Tibial artery (tissue), 4 donors: ENCODE measurements around the gene NLRC5.
"Not testable (repeated sequence)": the region's sequence is repeated elsewhere in the genome, so short reads cannot be mapped to it uniquely, and the experiment has no call there.

ENCODE experiments used
- DNase-seq, 2 donors: peaks; one replicate each; pipeline ENCODE4 v3.0.0-alpha.2; 2019
- H3K27ac ChIP-seq, 2 donors: fragments of 200-600 bp; sonication (generic) in 1 of 2; 1 replicate in 1 of 2; 2 replicates in 1 of 2; pipeline ENCODE4 v1.5.1; 2018 to 2019; ENCODE audit warnings: mild to moderate bottlenecking in 1 of 2
- H3K27me3 ChIP-seq, 2 donors: fragments of 200-600 bp; sonication (generic) in 1 of 2; one replicate each; pipeline versions ENCODE4 v1.5.1 to v1.6.0; 2016 to 2019
- H3K36me3 ChIP-seq, 3 donors: fragments of 200-600 bp; sonication (generic) in 2 of 3; one replicate each; pipeline ENCODE4 v1.5.1; 2016 to 2019; ENCODE audit warnings: mild to moderate bottlenecking in 2 of 3
- H3K4me1 ChIP-seq, 4 donors: fragments of 200-600 bp; sonication (generic) in 2 of 4; 1 replicate in 3 of 4; 2 replicates in 1 of 4; pipeline ENCODE4 v1.5.1; 2016 to 2019
- H3K4me3 ChIP-seq, 2 donors: fragments of 200-600 bp; sonication (generic) in 1 of 2; 1 replicate in 1 of 2; 2 replicates in 1 of 2; pipeline ENCODE4 v1.5.1; 2018 to 2019; ENCODE audit warnings: mild to moderate bottlenecking in 2 of 2
- H3K9me3 ChIP-seq, 3 donors: fragments of 200-600 bp; sonication (generic) in 1 of 3; one replicate each; pipeline ENCODE4 v1.5.1; 2016 to 2019
- CTCF ChIP-seq, 2 experiments: fragments of 200-600 bp in 1 of 2; fragments of 450-650 bp in 1 of 2; IDR thresholded peaks; one replicate each; pipeline ENCODE4 v1.5.1; 2017 to 2019; ENCODE audit warnings: antibody characterized with exemption in 2 of 2, mild to moderate bottlenecking in 1 of 2, moderate library complexity in 1 of 2
- intact Hi-C: fragments of 100-400 bp; cut with DNase I; formaldehyde crosslinking; loops from one replicate; pipeline ENCODE4 v1.15.0; 2023; ENCODE audit warnings: low total_unique reads

NLRC5 gene

GRCh38 chr16:56971768-56972043, 17.7 kb upstream of the NLRC5 start:
- Histone ChIP-seq H3K36me3 (no peaks in the 10 kb centered on the region), H3K9me3 (no peaks in the 10 kb centered on the region), H3K27me3 (no peaks in the 10 kb centered on the region), H3K4me3 (no peak overlapping the region), H3K4me1 (no peaks in the 10 kb centered on the region), H3K27ac (no peak overlapping the region)
- intact Hi-C loops = no loop called here
- no peak for DNase-seq
- no peak for TF ChIP-seq CTCF (IDR thresholded peaks at IDR 0.05)

- no peaks in the 10 kb centered on the region for H3K27me3 ChIP-seq
- DNase-seq = no peak
- intact Hi-C loops = no loop called here
- TF ChIP-seq CTCF (IDR thresholded peaks at IDR 0.05) = no peak
- H3K4me1 ChIP-seq = no peaks in the 10 kb centered on the region
- no peaks in the 10 kb centered on the region for H3K36me3 ChIP-seq
- no peak overlapping the region for H3K27ac ChIP-seq
- no peak overlapping the region for H3K4me3 ChIP-seq
- H3K9me3 ChIP-seq = no peaks in the 10 kb centered on the region
Measured at GRCh38 chr16:56972403-56973293, 16.7 kb upstream of the NLRC5 start.

GRCh38 chr16:56973294-56973689, 16.1 kb upstream of the NLRC5 start:
- no peaks in the 10 kb centered on the region for H3K36me3 ChIP-seq
- H3K4me1 ChIP-seq = no peaks in the 10 kb centered on the region
- intact Hi-C loops = no loop called here
- H3K9me3 ChIP-seq = no peaks in the 10 kb centered on the region
- H3K4me3 ChIP-seq = no peak overlapping the region
- H3K27ac ChIP-seq = no peak overlapping the region
- no peaks in the 10 kb centered on the region for H3K27me3 ChIP-seq
- TF ChIP-seq CTCF (IDR thresholded peaks at IDR 0.05) = no peak
- DNase-seq = no peak

GRCh38 chr16:56973899-56974298, 15.5 kb upstream of the NLRC5 start:
- H3K4me3 ChIP-seq, intact Hi-C loops, DNase-seq: not testable (repeated sequence)

GRCh38 chr16:56974549-56975300, 14.6 kb upstream of the NLRC5 start:
- no peaks in the 10 kb centered on the region for H3K9me3 ChIP-seq
- no peaks in the 10 kb centered on the region for H3K4me1 ChIP-seq
- H3K27me3 ChIP-seq = no peaks in the 10 kb centered on the region
- no peak for TF ChIP-seq CTCF (IDR thresholded peaks at IDR 0.05)
- no peak for DNase-seq
- H3K4me3 ChIP-seq = no peak overlapping the region
- intact Hi-C loops = loop anchor here (5.0 kb wide), 1 partner anchor 1618 kb away; no protein-coding TSS in a partner anchor
- no peaks in the 10 kb centered on the region for H3K36me3 ChIP-seq
- H3K27ac ChIP-seq = no peak overlapping the region

More at GRCh38 chr16:56973899-56974298, 15.5 kb upstream of the NLRC5 start:
- not testable (repeated sequence) for H3K36me3 ChIP-seq, H3K9me3 ChIP-seq, H3K27ac ChIP-seq, H3K27me3 ChIP-seq, H3K4me1 ChIP-seq

GRCh38 chr16:56975714-56976113, 13.6 kb upstream of the NLRC5 start:
- Histone ChIP-seq H3K4me3 (no peak overlapping the region), H3K27me3 (no peaks in the 10 kb centered on the region), H3K27ac (no peak overlapping the region), H3K36me3 (no peaks in the 10 kb centered on the region), H3K9me3 (no peaks in the 10 kb centered on the region), H3K4me1 (peaks cover 0 to 2% (median 0%) of the 10 kb centered on the region in 4 donors)
- intact Hi-C loops = loop anchor here (5.0 kb wide), 1 partner anchor 1617 kb away; no protein-coding TSS in a partner anchor
- no peak for TF ChIP-seq CTCF (IDR thresholded peaks at IDR 0.05)
- no peak for DNase-seq
